Neural progenitor cell (in vitro differentiated cells): ENCODE results near the gene UBE2E1.

Experiments used
- CTCF ChIP-seq: fragments of 200-600 bp; sonication (generic); IDR thresholded peaks from 2 replicates; pipeline ENCODE4 v1.5.1; 2017; ENCODE audit warnings: antibody characterized with exemption, mild to moderate bottlenecking
- EZH2 ChIP-seq: fragments of 200-600 bp; sonication (generic); IDR thresholded peaks from 2 replicates; pipeline ENCODE4 v1.6.1; 2017; ENCODE audit warnings: antibody characterized with exemption, mild to moderate bottlenecking, moderate library complexity
- EZH2phosphoT487 ChIP-seq: fragments of 200-600 bp; sonication (generic); IDR thresholded peaks from 2 replicates; pipeline ENCODE4 v1.6.1; 2017; ENCODE audit warnings: antibody characterized with exemption

- TF ChIP-seq CTCF (no peak), EZH2 (no peak), EZH2phosphoT487 (no peak)
Measured at GRCh38 chr3:23921052-23921511, 115.3 kb downstream of the UBE2E1 start.
